Measurements from ENCODE around the gene XXYLT1.
"Not testable (repeated sequence)": the region's sequence is repeated elsewhere in the genome, so short reads cannot be mapped to it uniquely, and the experiment has no call there.

The XXYLT1 gene

DNA sequence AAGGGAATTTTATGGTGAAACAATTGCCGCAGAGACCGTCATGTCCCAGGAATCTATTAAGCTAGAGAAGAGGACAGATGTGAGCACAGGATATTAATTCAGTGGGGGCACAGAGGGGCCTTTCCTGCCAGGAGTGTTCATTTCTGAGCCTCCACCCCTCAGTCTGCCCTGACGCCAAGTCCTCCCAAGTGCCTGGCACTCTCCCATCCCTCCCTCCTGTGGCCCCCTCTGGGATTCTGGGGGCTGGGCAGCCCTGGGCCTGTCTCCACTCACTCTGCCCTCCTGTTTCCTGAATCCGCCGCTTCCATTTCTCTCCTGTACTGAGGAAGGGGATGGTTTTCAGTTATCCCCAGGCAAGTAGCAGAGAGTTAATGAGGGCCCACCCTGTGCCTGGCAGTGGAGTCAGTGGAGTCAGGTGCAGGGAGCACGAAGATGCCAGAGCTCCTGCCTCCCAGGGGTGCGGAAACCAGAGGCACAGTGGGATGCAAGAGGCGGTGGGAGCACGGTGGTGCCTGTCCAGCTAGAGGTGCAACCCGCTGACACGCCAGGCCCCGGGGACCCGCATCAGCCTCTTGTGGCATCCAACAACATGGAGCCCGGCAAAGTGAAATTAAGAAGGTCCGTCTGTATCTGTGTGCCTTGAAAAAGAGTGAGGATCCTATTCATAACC, 212.5 kb downstream of the XXYLT1 start:
- DNase-seq, result no peak

DNA sequence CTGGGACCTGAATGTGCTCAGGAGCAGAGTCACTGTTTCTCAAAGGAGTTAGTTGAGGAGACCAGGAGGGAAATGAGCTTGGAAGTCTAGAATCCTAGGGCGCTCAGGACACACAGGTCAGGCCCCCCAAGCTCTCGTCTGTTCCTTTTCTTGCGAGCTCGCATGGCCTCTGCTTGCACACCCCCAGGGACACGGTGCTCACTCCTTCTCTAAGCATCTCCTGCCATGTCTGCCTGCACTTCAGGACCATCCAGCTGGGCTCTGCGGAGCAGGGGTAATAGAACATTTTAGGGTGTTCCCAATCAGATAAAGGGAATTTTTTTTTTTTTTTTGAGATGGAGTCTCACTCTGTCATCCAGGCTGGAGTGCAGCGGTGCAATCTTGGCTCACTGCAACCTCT, 213.2 kb downstream of the XXYLT1 start:
- DNase-seq, result no peak

DNA sequence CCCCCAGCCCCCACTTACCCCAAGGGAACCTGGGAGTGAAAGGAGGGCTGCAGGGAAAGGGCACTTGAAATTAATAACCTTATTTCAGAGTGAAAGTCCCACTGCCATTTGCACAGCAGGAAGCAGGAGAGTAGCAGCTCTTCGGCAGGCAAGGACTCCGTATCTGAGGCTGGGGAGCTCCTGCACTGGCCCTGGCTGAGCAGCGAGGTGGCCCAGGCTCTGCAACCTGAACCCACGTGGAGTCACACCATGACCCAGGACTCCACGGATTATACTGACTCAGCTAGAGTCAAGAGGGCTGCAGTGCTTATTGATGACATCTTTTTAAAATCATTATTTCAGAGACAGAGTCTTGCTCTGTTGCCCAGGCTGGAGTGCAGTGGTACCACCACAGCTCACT, 214.5 kb downstream of the XXYLT1 start:
- DNase-seq, result no peak

DNA sequence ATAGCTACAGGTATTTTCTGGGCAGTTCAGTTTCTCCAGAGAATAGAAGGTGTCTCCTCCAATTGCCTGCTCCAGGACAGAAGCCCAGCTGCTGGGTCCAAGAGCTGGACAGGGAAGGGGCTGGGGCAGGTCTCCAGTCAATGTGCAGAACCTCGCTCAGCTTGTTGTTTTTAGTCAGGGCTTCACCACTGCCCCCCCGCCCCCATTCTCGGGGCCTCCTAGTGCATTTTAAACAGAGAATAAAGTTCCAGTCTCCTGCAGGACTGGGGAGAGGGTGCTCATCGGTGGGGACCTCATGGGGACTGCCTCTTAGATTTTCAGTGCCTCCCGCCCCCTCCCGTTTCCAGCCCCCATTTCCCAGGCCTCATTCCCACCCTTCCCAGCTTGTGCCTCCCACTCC, 216.6 kb downstream of the XXYLT1 start:
- DNase-seq, result no peak

DNA sequence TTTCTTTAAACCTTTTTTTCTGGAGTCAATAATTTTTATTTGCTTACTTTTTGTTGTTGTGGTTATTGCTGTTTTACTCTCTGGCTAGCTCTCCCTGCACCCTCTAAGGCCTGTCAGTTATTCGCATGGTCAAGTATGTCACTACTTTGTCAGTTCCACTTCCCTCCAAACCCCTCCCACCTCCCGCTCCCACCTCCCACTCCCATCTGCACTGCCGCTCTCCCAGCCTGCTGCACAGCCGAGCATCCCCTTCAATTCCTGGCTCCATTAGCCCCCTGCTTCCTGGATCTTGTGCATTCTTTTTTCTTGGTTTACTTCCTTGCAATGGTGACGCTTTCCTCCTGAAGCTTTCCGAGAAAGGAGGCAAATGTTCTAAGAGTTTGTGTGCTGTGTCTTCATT, 218.0 kb downstream of the XXYLT1 start:
- DNase-seq, result no peak

DNA sequence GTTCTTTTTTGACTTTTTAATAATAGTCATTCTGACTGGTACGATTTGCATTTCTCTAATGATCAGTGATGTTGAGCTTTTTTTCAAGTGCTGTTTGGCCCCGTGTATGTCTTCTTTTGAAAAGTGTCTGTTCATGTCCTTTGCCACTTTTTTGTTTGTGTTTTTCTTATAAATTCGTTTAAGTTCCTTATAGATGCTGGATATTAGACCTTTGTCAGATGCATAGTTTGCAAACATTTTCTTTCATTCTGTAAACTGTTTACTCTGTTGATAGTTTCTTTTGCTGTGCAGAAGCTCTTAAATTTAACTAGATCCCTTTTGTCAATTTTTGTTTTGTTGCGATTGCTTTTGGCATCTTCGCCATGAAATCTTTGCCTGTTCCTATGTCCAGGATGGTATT, 220.7 kb downstream of the XXYLT1 start:
- not testable (repeated sequence) for DNase-seq

DNA sequence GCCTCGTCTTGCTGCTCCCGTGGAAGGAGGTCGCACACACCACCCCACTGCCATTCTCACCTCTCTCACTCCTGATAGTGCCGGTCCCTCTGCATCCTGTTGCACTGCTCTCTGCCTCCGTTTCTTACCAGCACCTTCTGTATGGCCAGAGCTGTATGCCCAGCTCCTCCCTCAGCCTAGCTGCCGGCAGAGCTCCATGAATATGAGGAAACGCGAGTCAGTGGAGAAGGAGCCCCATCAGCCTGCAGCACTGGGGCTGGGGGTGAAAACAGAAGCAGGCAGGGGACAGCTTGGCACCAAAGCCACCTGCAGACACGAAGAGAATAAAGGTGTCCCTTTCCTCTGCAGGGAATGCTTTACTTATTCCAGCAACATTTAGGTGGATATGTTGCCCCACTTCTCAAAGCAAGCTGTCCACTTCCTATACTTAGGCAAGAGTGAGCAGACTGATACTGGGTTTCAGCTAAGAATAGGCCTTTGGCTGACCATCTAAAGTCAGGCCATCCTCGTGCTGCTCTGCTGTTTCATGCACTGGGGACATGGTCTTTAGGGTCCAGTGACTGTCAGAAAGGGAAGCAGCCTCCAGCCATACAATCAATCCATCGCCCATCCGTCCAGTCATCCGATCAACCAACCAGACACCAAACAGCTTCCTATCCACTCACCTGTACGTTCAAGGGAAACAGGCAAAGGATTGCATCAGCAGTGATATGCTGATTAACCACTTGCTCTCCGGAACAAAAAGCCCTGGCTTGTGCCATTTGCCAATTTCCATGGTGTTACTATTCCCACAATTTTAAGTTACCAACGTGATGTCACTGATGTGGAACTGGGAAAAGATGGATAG, 222.7 kb downstream of the XXYLT1 start:
- DNase-seq, result no peak

DNA sequence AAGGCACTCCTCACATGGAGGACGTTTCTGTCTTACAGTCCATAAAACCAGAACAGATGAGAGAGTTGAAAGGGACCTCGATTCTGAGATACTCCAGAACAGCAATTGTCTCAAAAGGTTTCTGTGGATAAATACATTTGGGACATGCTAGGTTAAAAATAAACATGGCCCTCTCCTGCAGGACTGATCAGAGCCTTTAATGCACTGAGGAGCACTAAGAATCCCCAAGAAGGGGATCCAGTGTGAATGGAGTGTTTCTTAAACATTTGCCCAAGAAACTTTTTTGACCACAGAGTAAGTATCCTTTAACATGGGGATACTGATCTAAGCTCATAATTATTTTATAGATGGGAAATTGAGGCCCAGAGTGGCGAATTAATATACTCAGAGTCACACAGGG, 223.4 kb downstream of the XXYLT1 start:
- DNase-seq, result no peak

DNA sequence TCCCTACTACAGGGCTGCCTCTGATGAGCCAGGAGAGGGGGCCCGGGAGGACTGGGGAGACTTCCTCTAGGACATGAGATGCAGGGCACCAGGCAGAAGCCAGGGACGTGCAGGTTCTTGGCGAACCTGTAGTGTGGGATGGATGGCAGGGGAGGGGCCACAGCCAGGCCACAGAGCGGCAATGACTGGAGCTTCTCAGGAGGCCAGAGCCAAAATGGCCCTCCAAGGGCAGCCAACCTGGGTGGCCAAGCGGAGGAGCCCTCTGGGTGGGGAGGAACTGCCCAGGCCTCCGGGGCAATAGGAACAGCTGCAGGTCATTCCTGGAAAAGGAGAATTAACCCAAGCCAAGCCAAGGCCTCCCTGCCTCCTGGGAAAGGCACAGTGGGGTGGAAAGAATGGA, 224.5 kb downstream of the XXYLT1 start:
- no peak for DNase-seq

DNA sequence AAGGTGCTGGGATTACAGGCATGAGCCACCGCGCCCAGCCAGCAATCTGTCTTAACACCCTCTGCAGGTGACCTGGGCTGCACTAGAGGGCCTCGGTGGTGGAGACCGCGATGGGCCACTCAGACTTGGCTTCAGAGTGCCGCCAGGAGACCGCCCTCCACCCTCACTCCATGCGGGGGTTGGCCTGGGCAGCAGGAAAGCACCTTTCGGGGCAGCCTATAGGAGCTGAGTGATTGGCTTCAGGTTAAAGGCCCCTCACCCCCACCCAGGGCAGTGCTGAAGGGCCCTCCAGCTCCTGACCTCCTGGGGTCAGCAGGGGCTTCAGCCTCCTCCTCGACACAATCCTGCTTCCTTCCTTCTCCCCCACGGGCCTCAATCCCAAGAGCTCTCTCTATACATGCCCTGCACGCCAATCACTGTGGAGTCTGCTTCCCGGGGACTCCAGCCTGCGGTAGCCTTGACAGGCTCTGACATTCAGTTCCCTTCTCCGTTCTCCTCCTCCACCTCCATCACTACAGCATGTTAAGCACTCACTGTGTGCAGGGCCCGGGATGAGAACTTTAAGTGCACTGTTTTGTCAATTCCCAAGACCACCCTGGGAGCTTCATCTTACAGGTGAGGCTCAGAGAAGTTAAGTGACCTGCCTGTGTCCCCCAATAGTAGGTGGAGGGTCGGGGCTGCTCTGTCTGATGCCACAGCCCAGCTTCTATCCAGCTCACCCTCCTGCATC, 225.3 kb downstream of the XXYLT1 start:
- DNase-seq, result no peak

DNA sequence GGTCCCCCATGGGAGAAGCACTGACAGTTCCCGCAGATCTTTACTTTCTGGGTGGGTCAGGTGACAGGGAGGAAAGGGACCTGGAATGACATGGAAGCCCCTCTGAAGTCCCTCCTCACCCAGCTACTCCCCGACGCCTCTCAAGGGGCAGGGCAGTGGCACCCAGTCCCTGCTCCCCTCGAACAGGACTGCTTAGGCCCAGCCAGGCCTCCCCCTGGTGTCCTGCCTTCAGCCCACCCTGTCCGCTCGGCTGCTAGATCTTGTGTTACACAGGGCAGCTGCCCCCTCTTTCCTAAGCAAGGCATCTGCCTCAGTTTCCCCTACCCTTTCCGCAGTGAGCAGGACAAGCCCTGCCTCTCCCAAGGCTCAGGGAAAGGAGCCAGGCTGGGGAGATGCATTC, 226.5 kb downstream of the XXYLT1 start:
- no peak for DNase-seq

DNA sequence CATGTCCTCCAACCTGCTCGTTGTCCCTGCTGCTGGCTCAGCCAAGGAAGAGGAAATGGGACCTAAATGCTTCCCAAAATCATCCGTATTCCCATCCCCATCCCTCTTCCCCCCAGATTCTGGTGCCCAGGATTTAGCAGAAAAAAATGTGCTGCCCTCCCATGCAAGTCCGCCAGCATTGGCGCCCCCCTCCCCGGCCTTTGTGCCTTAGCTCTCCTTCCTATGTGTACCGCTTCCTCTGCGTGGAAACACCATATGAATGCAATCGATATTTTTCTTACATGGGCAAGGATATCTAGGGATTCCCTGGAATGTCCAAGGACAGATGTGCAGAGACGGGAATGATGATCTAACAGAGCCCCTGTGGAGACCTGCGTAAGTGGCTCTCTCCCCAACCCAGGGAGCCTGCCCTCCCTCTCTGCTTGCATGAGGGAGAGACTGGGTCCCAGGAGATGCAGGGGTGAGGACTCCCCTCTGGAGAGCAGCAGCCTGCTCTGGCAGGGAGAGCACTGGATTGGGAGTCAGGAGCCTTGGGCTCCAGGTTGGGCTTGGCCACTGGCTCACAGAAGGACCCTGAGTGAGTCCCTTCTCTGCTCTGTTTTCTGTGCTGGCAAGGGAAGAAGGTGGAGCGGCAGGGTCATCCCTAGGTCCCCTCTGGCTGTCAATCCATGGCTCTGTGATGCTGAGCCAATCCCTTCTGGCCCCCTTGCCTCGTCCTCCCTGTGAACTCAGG, 227.2 kb downstream of the XXYLT1 start:
- no peak for DNase-seq

DNA sequence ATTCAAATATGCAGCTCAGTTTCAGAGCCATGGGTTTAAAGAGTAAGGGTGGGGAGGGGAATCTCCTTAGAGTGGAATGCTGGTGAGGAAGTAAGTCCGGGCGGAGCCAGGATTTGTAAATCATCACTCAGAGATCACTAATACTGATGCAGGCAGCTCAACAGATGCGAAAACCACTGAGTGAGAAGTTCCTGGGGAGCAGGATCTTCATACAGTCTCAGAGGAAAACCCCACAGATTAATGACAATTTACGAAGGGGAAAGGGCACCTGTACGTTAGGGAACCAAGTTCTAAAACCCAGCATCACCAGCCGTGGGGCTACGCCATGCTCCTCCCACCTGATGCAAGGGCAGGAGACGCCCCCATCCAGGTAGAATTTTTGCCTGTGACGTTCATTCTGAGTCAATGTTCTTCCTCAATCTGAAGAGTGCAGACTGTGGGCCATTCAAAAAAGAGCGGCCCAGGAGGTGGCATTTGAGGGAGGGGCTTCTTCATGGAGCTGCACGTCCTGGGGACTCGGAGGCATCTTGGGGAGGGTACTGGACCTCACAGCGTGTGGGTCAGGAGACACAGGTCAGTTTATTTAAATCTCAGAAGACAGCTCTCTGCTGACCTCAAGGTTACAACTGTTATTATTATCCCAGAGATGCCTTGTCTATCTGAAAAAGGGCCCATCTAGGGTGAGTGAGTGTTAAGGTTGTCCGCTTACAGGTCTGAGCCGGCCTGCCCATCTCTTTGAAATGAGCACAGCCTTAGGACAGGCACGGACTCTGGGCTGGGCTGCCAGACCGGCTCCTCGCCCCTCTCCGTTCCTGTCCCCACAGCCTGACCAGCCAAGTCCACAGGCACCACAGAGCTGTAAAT, 228.0 kb downstream of the XXYLT1 start:
- DNase-seq, result no peak

DNA sequence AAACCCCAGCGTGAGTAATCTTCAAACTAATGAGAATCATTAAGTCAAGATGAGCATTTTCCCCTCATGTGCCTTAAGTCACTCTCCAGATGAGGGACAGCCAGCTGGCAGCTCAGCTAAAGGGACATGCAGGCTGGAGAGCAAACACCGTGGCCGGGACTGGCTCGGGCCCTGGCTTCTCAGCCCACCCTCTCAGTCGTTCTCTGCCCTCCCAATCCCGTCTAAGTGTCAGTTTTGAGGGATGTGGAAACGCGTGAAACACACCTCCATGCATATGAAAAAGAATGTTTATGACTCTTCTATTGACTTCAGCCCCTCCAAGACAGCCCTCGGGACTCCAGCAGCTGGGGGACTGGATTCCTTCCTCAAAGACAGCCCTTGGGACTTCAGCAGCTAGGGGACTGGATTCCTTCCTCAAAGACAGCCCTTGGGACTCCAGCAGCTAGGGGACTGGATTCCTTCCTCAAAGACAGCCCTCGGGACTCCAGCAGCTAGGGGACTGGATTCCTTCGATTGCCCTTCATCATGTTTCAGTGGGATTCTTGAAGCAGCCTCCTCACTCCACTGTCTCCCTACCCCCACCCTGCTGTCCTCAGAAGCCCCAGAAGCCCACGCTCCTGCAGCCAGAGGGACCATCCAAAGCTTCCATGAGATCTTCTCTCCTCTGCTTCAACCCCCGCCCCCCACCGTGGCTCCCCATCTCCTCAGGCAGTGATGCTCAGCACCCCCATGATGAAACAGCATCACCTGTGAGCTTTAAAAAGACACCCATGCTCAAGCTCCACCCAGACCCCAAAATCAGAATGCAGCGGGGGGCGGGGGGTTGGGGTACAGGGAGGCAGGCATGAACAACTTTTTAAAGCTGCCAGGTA, 228.9 kb downstream of the XXYLT1 start:
- no peak for DNase-seq

DNA sequence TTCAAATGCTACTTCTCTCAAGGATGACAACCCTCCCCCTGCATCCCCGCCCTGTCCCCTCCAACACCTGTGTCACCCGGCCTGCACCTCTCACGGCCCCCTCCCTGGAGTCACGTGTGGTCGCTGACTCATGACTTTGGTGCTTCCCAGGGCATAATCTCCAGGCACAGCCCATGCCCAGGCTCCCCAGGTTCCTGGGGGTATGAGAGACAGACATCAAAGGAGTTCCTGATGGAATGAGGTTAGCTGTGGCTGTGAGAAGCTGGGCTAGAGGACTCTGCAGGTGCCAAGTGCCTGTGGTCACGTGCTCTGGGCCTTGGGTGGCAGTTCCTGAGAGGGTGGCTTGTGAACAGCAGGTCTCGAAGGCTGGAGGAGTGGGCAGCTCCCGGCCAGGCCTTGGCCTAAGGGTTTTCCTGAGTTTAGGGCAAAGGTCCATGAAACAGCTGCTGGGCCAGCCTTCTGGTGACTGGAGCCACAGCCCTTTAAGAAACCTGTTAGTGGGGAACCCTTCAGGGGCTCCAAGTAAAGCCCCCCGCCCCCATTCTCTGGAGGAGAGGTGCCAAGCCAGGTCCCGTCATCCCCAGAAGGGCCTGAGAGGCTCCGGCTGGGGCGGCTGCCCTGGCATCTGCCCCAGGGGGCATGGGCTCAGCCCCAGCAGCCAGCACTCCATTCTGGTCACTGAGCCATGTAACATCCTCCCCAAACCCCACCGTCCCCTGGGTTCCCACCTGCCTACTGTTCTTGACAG, 230.0 kb downstream of the XXYLT1 start:
- no peak for DNase-seq

DNA sequence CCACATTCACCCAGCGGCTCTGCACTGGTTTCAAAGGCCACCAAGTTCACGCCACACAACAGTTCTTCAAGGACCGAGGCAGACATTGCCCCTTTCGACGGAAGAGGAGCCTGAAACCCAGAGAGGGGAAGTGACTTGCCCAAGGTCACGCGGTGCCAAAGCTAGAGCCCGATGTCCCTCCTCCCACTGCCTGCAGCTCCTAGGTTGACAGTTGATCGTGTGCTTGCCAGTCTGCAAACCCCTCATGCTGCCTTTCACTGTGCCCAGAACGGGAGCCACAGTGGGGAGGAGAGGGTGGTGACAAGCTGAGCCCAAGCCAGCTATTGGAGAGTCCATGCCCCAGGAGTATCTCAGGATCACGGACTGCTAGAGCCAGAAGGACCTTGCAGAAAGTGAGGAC, 230.9 kb downstream of the XXYLT1 start:
- no peak for DNase-seq

DNA sequence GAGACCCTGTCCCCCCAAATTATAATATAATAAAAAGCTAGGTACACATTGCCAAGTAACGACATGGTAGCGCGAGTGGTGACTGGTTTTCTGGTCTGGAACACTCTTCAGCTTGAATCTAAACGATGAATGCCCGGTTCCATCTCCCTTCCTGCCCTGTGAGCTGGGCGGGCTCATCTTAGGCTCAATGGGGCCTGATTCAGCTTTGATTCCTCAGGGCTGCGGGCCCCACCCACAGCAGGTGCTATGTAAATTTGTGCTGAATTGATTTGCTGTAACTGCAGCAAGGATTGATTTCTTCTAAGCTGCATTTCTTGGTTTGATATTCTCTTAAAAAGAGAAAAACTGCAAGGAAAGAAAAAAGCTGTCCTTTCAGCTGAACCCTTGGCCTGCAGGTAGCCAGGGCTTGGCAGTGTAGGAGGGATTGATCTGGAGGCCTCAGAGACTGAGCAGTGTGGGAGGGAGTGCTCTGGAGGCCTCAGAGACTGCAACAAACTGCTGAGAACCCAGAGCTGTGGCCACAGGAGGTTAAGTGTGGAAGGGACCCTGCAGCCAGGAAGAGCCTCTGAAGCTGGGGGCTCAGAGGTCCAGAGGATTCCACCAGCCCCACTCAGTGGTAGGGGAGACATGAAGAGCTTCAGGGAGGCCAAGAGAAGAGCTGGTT, 231.6 kb downstream of the XXYLT1 start:
- DNase-seq, result no peak

DNA sequence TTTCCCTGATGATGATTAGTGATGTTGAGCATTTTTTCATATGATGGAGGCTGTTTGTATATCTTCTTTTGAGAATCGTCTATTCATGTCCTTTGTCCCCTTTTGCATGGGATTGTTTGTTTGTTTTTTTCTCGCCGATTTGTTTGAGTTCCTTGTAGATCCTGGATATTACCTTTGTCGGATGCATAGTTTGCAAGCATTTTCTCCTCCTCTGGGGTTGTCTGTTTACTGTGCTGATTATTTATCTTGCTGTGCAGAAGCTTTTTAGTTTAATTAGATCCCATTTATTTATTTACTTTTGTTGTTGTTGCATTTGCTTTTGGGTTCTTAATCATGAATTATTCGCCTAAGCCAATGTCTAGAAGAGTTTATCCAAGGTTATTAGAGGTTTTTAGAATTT, 232.8 kb downstream of the XXYLT1 start:
- no peak for DNase-seq

DNA sequence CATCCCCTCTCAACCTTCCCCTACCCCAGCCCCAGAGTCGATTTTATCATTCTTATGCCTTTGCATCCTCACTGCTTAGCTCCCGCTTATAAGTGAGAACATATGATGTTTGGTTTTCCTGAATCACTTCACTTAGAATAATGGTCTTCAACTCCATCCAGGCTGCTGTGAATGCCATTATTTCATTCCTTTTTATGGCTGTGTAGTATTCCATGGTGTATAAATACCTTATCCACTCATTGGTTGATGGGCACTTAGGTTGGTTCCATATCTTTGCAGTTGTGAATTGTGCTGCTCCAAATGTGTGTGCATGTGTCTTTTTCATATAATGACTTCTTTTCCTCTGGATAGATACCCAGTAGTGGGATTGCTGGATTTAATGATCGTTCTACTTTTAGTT, 233.4 kb downstream of the XXYLT1 start:
- not testable (repeated sequence) for DNase-seq

DNA sequence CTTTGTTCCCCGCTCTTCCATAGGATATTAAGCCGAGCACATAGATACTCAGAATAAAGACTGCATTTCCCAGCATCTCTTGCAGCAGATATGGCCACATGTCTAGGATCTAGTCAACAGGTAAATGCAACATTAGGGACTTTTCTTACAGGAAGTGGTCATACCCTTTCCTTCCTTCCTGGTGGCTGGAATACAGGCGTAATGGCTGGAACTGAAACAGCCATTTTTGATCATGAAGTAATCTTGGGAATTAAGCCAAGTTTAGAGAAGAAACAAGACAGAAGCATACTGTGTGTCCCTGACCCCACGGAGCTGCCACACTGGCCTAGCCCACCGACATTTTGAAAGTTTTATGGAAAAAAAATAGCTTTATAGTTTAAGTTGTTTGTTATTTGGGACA, 234.0 kb downstream of the XXYLT1 start:
- no peak for DNase-seq
